IMR-90 (cell line): Measurements from ENCODE around the gene TTC23.

Experiments
- BHLHE40 ChIP-seq: fragments of 150-350 bp; IDR thresholded peaks from 2 replicates; pipeline ENCODE4 v1.6.1; 2016; ENCODE audit warnings: mild to moderate bottlenecking, low read depth, low read length
- CEBPB ChIP-seq: IDR thresholded peaks from 2 replicates; pipeline ENCODE4 v1.6.1; 2012; ENCODE audit warnings: low read depth, low read length, improper control_type of control experiment
- CHD1 ChIP-seq: IDR thresholded peaks from 2 replicates; pipeline ENCODE4 v1.6.1; 2012; ENCODE audit warnings: low read depth, low read length, improper control_type of control experiment
- CTCF ChIP-seq: conservative IDR thresholded peaks from 2 replicates; pipeline ENCODE4 v1.5.1; 2012; ENCODE audit warnings: mild to moderate bottlenecking, low read depth, low read length, improper control_type of control experiment
- ELK1 ChIP-seq: fragments of 150-350 bp; IDR thresholded peaks from 2 replicates; pipeline ENCODE4 v1.6.1; 2016; ENCODE audit warnings: low read depth, mild to moderate bottlenecking, low read length, moderate library complexity, borderline replicate concordance
- FOS ChIP-seq: fragments of 150-350 bp; IDR thresholded peaks from 2 replicates; pipeline ENCODE4 v1.6.1; 2016; ENCODE audit warnings: low read depth, low read length
- MAZ ChIP-seq: IDR thresholded peaks from 2 replicates; pipeline ENCODE4 v1.6.1; 2012; ENCODE audit warnings: low read depth, mild to moderate bottlenecking, low read length, improper control_type of control experiment, moderate library complexity, borderline replicate concordance
- MXI1 ChIP-seq: IDR thresholded peaks from 2 replicates; pipeline ENCODE4 v1.6.1; 2012; ENCODE audit warnings: low read depth, mild to moderate bottlenecking, low read length, moderate library complexity, borderline replicate concordance
- POLR2A ChIP-seq: IDR thresholded peaks from 2 replicates; pipeline ENCODE4 v1.6.1; 2012; ENCODE audit warnings: mild to moderate bottlenecking, low read depth, low read length
- RAD21 ChIP-seq: IDR thresholded peaks from 2 replicates; pipeline ENCODE4 v1.6.1; 2012; ENCODE audit warnings: low read length, improper control_type of control experiment
- RCOR1 ChIP-seq: IDR thresholded peaks from 2 replicates; pipeline ENCODE4 v1.6.1; 2012; ENCODE audit warnings: mild to moderate bottlenecking, low read length, improper control_type of control experiment; ENCODE audit not compliant: insufficient replicate concordance
- RFX5 ChIP-seq: IDR thresholded peaks from 2 replicates; pipeline ENCODE4 v1.8.0; 2012; ENCODE audit warnings: low read depth, mild to moderate bottlenecking, low read length, moderate library complexity
- SMC3 ChIP-seq: fragments of 150-350 bp; IDR thresholded peaks from 2 replicates; pipeline ENCODE4 v1.6.1; 2016; ENCODE audit warnings: low read depth, mild to moderate bottlenecking, antibody characterized with exemption, low read length, moderate library complexity
- USF2 ChIP-seq: fragments of 150-350 bp; IDR thresholded peaks from 2 replicates; pipeline ENCODE4 v1.6.1; 2017; ENCODE audit warnings: mild to moderate bottlenecking, antibody characterized with exemption, low read length, low read depth

GRCh38 chr15:99247062-99247461 lies 2.3 kb downstream of the TTC23 start:
- TF ChIP-seq USF2 (no peak), CTCF (no peak), POLR2A (no peak), MAZ (no peak), SMC3 (no peak), RAD21 (no peak), RFX5 (no peak), RCOR1 (no peak), MXI1 (no peak), BHLHE40 (no peak), ELK1 (no peak), CHD1 (no peak), FOS (no peak), CEBPB (peak; percentile 61)
